GM19438 (cell line): ENCODE results near the gene KLK4.

Experiments used
- ATAC-seq: cut with Tn5 transposase; IDR thresholded peaks from one replicate; pipeline ENCODE4 v1.9.1; 2021; ENCODE audit warnings: low read depth; ENCODE audit not compliant: unreplicated experiment

The KLK4 gene

GRCh38 chr19:50889638-50890037, 21.6 kb downstream of the KLK4 start:
- no peak for ATAC-seq

GRCh38 chr19:50882188-50882587, 29.0 kb downstream of the KLK4 start:
- no peak for ATAC-seq

DNA sequence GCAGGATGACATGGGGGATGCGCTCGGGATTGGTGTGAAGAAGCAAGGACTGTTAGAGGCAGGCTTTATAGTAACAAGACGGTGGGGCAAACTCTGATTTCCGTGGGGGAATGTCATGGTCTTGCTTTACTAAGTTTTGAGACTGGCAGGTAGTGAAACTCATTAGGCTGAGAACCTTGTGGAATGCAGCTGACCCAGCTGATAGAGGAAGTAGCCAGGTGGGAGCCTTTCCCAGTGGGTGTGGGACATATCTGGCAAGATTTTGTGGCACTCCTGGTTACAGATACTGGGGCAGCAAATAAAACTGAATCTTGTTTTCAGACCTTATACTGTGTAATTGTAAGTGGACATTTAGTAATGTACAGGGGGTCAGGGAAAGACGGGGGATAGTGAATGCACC, 31.0 kb downstream of the KLK4 start:
- ATAC-seq: no peak

- ATAC-seq: no peak
Measured at GRCh38 chr19:50878851-50879250, 32.3 kb downstream of the KLK4 start.

DNA sequence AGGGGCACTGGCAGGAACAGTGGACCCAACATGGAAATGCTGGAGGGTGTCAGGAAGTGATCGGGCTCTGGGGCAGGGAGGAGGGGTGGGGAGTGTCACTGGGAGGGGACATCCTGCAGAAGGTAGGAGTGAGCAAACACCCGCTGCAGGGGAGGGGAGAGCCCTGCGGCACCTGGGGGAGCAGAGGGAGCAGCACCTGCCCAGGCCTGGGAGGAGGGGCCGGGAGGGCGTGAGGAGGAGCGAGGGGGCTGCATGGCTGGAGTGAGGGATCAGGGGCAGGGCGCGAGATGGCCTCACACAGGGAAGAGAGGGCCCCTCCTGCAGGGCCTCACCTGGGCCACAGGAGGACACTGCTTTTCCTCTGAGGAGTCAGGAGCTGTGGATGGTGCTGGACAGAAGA, 33.9 kb downstream of the KLK4 start:
- no peak for ATAC-seq

- ATAC-seq: no peak
Measured at GRCh38 chr19:50876456-50876855, 34.7 kb downstream of the KLK4 start.

DNA sequence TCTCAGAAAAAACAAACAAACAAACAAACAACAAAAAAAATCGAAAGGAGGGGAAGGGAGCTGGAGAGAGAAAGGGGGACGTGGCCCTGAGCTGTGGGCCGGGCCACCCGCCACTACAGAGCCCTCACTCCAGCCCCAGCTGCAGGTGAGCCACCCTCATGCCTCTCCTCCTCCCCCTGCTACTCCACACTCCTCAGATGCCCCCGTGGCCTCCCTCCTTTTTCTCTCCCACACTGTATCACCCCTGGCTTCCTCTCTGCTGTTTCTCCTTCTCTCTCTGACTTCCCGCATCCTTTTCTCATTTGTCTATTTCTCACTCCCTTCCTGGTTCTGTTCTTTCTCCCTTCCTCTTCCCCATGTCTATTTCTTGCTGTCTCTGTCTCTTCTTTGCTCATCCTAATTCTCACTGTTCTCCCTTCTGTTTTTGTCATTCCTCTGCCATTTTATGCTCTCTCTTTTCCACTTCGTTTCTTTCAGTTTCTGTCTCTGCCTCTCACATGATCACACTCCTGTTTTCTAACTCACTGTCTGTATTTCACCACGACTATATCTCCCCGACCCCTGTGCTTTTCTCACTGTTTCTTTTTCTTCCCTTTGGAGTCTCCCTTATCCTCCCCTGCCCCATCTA, 35.3 kb downstream of the KLK4 start:
- ATAC-seq: no peak

GRCh38 chr19:50874211-50874610, 37.0 kb downstream of the KLK4 start:
- no peak for ATAC-seq

DNA sequence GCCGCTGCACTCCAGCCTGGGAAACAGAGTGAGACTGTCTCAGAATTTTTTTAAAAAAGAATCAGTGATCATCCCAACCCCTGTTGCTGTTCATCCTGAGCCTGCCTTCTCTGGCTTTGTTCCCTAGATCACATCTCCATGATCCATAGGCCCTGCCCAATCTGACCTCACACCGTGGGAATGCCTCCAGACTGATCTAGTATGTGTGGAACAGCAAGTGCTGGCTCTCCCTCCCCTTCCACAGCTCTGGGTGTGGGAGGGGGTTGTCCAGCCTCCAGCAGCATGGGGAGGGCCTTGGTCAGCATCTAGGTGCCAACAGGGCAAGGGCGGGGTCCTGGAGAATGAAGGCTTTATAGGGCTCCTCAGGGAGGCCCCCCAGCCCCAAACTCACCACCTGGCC, 38.1 kb downstream of the KLK4 start, which contains the start of gene KLK2:
TSS of gene KLK2 (plus strand) at position 384 of the 400 bp plus-strand sequence. CDS start 35 bp downstream, outside the sequence.
- no peak for ATAC-seq

DNA sequence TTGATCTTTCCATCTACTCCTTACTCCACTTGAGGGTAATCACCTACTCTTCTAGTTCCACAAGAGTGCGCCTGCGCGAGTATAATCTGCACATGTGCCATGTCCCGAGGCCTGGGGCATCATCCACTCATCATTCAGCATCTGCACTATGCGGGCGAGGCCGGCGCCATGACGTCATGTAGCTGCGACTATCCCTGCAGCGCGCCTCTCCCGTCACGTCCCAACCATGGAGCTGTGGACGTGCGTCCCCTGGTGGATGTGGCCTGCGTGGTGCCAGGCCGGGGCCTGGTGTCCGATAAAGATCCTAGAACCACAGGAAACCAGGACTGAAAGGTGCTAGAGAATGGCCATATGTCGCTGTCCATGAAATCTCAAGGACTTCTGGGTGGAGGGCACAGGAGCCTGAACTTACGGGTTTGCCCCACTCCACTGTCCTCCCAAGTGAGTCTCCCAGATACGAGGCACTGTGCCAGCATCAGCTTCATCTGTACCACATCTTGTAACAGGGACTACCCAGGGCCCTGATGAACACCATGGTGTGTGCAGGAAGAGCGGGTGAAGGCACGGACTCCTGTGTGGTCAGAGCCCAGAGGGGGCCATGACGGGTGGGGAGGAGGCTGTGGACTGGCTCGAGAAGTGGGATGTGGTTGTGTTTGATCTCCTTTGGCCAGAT, 40.6 kb downstream of the KLK4 start:
- no peak for ATAC-seq

DNA sequence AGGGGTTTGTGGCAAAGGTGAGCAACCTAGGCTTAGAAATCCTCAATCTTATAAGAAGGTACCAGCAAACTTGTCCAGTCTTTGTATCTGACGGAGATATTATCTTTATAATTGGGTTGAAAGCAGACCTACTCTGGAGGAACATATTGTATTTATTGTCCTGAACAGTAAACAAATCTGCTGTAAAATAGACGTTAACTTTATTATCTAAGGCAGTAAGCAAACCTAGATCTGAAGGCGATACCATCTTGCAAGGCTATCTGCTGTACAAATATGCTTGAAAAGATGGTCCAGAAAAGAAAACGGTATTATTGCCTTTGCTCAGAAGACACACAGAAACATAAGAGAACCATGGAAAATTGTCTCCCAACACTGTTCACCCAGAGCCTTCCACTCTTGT, 41.7 kb downstream of the KLK4 start:
- no peak for ATAC-seq

DNA sequence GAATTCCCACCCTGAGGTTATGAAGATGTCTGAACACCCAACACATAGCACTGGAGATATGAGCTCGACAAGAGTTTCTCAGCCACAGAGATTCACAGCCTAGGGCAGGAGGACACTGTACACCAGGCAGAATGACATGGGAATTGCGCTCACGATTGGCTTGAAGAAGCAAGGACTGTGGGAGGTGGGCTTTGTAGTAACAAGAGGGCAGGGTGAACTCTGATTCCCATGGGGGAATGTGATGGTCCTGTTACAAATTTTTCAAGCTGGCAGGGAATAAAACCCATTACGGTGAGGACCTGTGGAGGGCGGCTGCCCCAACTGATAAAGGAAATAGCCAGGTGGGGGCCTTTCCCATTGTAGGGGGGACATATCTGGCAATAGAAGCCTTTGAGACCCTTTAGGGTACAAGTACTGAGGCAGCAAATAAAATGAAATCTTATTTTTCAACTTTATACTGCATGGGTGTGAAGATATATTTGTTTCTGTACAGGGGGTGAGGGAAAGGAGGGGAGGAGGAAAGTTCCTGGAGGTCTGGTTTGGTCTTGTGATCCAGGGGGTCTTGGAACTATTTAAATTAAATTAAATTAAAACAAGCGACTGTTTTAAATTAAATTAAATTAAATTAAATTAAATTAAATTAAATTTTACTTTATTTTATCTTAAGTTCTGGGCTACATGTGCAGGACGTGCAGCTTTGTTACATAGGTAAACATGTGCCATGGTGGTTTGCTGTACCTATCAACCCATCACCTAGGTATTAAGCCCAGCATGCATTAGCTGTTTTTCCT, 49.5 kb downstream of the KLK4 start:
- ATAC-seq: no peak

GRCh38 chr19:50861010-50861409, 50.2 kb downstream of the KLK4 start:
- ATAC-seq: no peak

- no peak for ATAC-seq
Measured at GRCh38 chr19:50859849-50860248, 51.3 kb downstream of the KLK4 start.

DNA sequence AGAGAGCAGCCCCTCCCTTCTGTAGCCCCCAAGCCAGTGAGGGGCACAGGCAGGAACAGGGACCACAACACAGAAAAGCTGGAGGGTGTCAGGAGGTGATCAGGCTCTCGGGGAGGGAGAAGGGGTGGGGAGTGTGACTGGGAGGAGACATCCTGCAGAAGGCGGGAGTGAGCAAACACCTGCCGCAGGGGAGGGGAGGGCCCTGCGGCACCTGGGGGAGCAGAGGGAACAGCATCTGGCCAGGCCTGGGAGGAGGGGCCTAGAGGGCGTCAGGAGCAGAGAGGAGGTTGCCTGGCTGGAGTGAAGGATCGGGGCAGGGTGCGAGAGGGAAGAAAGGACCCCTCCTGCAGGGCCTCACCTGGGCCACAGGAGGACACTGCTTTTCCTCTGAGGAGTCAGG, 52.3 kb downstream of the KLK4 start:
- ATAC-seq: no peak

DNA sequence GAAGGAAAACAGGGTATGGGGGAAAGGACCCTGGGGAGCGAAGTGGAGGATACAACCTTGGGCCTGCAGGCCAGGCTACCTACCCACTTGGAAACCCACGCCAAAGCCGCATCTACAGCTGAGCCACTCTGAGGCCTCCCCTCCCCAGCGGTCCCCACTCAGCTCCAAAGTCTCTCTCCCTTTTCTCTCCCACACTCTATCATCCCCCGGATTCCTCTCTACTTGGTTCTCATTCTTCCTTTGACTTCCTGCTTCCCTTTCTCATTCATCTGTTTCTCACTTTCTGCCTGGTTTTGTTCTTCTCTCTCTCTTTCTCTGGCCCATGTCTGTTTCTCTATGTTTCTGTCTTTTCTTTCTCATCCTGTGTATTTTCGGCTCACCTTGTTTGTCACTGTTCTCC, 53.8 kb downstream of the KLK4 start:
- no peak for ATAC-seq
